ENCODE results near the gene PTGFR.

- TF ChIP-seq CTCF (IDR thresholded peaks at IDR 0.05; ENCODE audit: low read depth, low read length) (no peak), EZH2phosphoT487 (IDR thresholded peaks at IDR 0.05; ENCODE audit: low read depth) (no peak)
These were observed 71.1 kb downstream of the PTGFR start for GRCh38 chr1:78561856-78562255.
